Dendritic cell treated with granulocyte-macrophage colony-stimulating factor and Interleukin-4, amounts not matched to agents 40 ng/mL and 50 ng/mL, for 4 days (primary cell): Measurements from ENCODE around the gene RXRA.

Experiments used
- H3K27ac Mint-ChIP-seq: one replicate; pipeline ENCODE4 v1.8.0; 2022; ENCODE audit warnings: mild to moderate bottlenecking, mixed read lengths
- H3K27me3 Mint-ChIP-seq: one replicate; pipeline ENCODE4 v1.8.0; 2022; ENCODE audit warnings: mild to moderate bottlenecking, mixed read lengths
- H3K36me3 Mint-ChIP-seq: one replicate; pipeline ENCODE4 v1.8.0; 2022; ENCODE audit warnings: low read depth, mixed read lengths
- H3K4me1 Mint-ChIP-seq: one replicate; pipeline ENCODE4 v1.8.0; 2022; ENCODE audit warnings: low read depth, mixed read lengths
- H3K4me3 Mint-ChIP-seq: one replicate; pipeline ENCODE4 v1.8.0; 2022; ENCODE audit warnings: mild to moderate bottlenecking, moderate library complexity, mixed read lengths
- H3K9me3 Mint-ChIP-seq: one replicate; pipeline ENCODE4 v1.8.0; 2022; ENCODE audit warnings: mixed read lengths
- intact Hi-C: fragments of 100-400 bp; cut with micrococcal nuclease; formaldehyde crosslinking; loops from one replicate; pipeline ENCODE4 v1.15.0; 2022

RXRA gene

GRCh38 chr9:134378901-134379338 lies 52.7 kb downstream of the RXRA start:
- H3K36me3 Mint-ChIP-seq, result peaks cover 91% of the 10 kb centered on the region
- H3K4me1 Mint-ChIP-seq, result peaks cover 97% of the 10 kb centered on the region
- no peak overlapping the region for H3K4me3 Mint-ChIP-seq
- H3K9me3 Mint-ChIP-seq, result no peaks in the 10 kb centered on the region
- no peaks in the 10 kb centered on the region for H3K27me3 Mint-ChIP-seq
- intact Hi-C loops, result loop anchor here (1.0 kb wide), 1 partner anchor 7 kb away; no protein-coding TSS in a partner anchor
- peak overlapping the region; percentile 96 for H3K27ac Mint-ChIP-seq

- Mint-ChIP-seq H3K36me3 (peaks cover 87% of the 10 kb centered on the region), H3K27ac (peak overlapping the region; percentile 96), H3K27me3 (no peaks in the 10 kb centered on the region), H3K9me3 (no peaks in the 10 kb centered on the region), H3K4me1 (peaks cover 97% of the 10 kb centered on the region), H3K4me3 (peak overlapping the region; percentile 27)
- intact Hi-C loops, result loop anchor here (5.0 kb wide), 1 partner anchor 62 kb away; no protein-coding TSS in a partner anchor
These were observed 53.6 kb downstream of the RXRA start for GRCh38 chr9:134379831-134380365.

GRCh38 chr9:134380542-134381271 lies 54.5 kb downstream of the RXRA start:
- H3K27me3 Mint-ChIP-seq, result no peaks in the 10 kb centered on the region
- intact Hi-C loops, result loop anchor here (5.0 kb wide), 1 partner anchor 62 kb away; no protein-coding TSS in a partner anchor
- H3K4me3 Mint-ChIP-seq, result peak overlapping the region; percentile 66
- H3K36me3 Mint-ChIP-seq, result peaks cover 80% of the 10 kb centered on the region
- H3K4me1 Mint-ChIP-seq, result peaks cover 98% of the 10 kb centered on the region
- H3K9me3 Mint-ChIP-seq, result no peaks in the 10 kb centered on the region
- peak overlapping the region; percentile 96 for H3K27ac Mint-ChIP-seq

GRCh38 chr9:134381272-134381661 lies 55.0 kb downstream of the RXRA start:
- intact Hi-C loops, result loop anchor here (5.0 kb wide), 1 partner anchor 61 kb away; no protein-coding TSS in a partner anchor
- Mint-ChIP-seq H3K9me3 (no peaks in the 10 kb centered on the region), H3K4me3 (peak overlapping the region; percentile 66), H3K27me3 (no peaks in the 10 kb centered on the region), H3K4me1 (peaks cover 100% of the 10 kb centered on the region), H3K27ac (peak overlapping the region; percentile 96), H3K36me3 (peaks cover 81% of the 10 kb centered on the region)

GRCh38 chr9:134381671-134382516 lies 55.6 kb downstream of the RXRA start:
- Mint-ChIP-seq H3K36me3 (peaks cover 81% of the 10 kb centered on the region), H3K27ac (peak overlapping the region; percentile 96), H3K4me3 (peak overlapping the region; percentile 51), H3K4me1 (peaks cover 100% of the 10 kb centered on the region), H3K27me3 (no peaks in the 10 kb centered on the region), H3K9me3 (no peaks in the 10 kb centered on the region)
- intact Hi-C loops, result loop anchor here (5.0 kb wide), 1 partner anchor 60 kb away; no protein-coding TSS in a partner anchor

GRCh38 chr9:134382733-134383132 lies 56.5 kb downstream of the RXRA start:
- peaks cover 100% of the 10 kb centered on the region for H3K4me1 Mint-ChIP-seq
- H3K36me3 Mint-ChIP-seq, result peaks cover 84% of the 10 kb centered on the region
- H3K9me3 Mint-ChIP-seq, result no peaks in the 10 kb centered on the region
- intact Hi-C loops, result loop anchor here (5.0 kb wide), 1 partner anchor 60 kb away; no protein-coding TSS in a partner anchor
- no peaks in the 10 kb centered on the region for H3K27me3 Mint-ChIP-seq
- H3K27ac Mint-ChIP-seq, result peak overlapping the region; percentile 96
- peak overlapping the region; percentile 51 for H3K4me3 Mint-ChIP-seq

GRCh38 chr9:134383148-134383547 lies 56.9 kb downstream of the RXRA start:
- intact Hi-C loops, result loop anchor here (5.0 kb wide), 1 partner anchor 59 kb away; no protein-coding TSS in a partner anchor
- Mint-ChIP-seq H3K4me3 (no peak overlapping the region), H3K9me3 (no peaks in the 10 kb centered on the region), H3K27ac (peak overlapping the region; percentile 96), H3K36me3 (peaks cover 84% of the 10 kb centered on the region), H3K4me1 (peaks cover 100% of the 10 kb centered on the region), H3K27me3 (no peaks in the 10 kb centered on the region)

- Mint-ChIP-seq H3K27ac (peak overlapping the region; percentile 78), H3K27me3 (no peaks in the 10 kb centered on the region), H3K4me1 (peaks cover 100% of the 10 kb centered on the region), H3K36me3 (peaks cover 84% of the 10 kb centered on the region), H3K4me3 (no peak overlapping the region), H3K9me3 (no peaks in the 10 kb centered on the region)
- intact Hi-C loops, result loop anchor here (5.0 kb wide), 1 partner anchor 57 kb away; no protein-coding TSS in a partner anchor
These were observed 58.7 kb downstream of the RXRA start for GRCh38 chr9:134384811-134385479.

- Mint-ChIP-seq H3K4me3 (peak overlapping the region; percentile 76), H3K27me3 (no peaks in the 10 kb centered on the region), H3K36me3 (peaks cover 84% of the 10 kb centered on the region), H3K4me1 (peaks cover 100% of the 10 kb centered on the region), H3K9me3 (no peaks in the 10 kb centered on the region), H3K27ac (peak overlapping the region; percentile 78)
- intact Hi-C loops, result loop anchor here (1.0 kb wide), 1 partner anchor 8 kb away; no protein-coding TSS in a partner anchor
These were observed 59.7 kb downstream of the RXRA start for GRCh38 chr9:134385915-134386314.

- Mint-ChIP-seq H3K9me3 (no peaks in the 10 kb centered on the region), H3K27ac (peak overlapping the region; percentile 78), H3K27me3 (no peaks in the 10 kb centered on the region), H3K4me1 (peaks cover 99% of the 10 kb centered on the region), H3K36me3 (peaks cover 84% of the 10 kb centered on the region), H3K4me3 (peak overlapping the region; percentile 76)
- intact Hi-C loops, result loop anchor here (1.0 kb wide), 1 partner anchor 9 kb away; no protein-coding TSS in a partner anchor
These were observed 60.9 kb downstream of the RXRA start for GRCh38 chr9:134386951-134387831.

GRCh38 chr9:134388289-134388808 lies 62.1 kb downstream of the RXRA start:
- Mint-ChIP-seq H3K4me3 (peak overlapping the region; percentile 56), H3K27me3 (no peaks in the 10 kb centered on the region), H3K27ac (peak overlapping the region; percentile 75), H3K36me3 (peaks cover 84% of the 10 kb centered on the region), H3K4me1 (peaks cover 99% of the 10 kb centered on the region), H3K9me3 (no peaks in the 10 kb centered on the region)
- intact Hi-C loops, result no loop called here

- peaks cover 85% of the 10 kb centered on the region for H3K36me3 Mint-ChIP-seq
- no peaks in the 10 kb centered on the region for H3K27me3 Mint-ChIP-seq
- H3K4me3 Mint-ChIP-seq, result peak overlapping the region; percentile 42
- no peaks in the 10 kb centered on the region for H3K9me3 Mint-ChIP-seq
- peak overlapping the region; percentile 75 for H3K27ac Mint-ChIP-seq
- intact Hi-C loops, result no loop called here
- peaks cover 99% of the 10 kb centered on the region for H3K4me1 Mint-ChIP-seq
These were observed 62.7 kb downstream of the RXRA start for GRCh38 chr9:134388976-134389375.
